COLO668 (cell line): ENCODE results near the gene KRTAP10-2.
A peak's percentile ranks its signal among the peaks of the same experiment; 100 is the strongest.

Experiments
- DNase-seq: peaks from one replicate; lab custom pipeline; 2025; ENCODE audit not compliant: unreplicated experiment; lab: John Stamatoyannopoulos, UW

Gene KRTAP10-2

DNA sequence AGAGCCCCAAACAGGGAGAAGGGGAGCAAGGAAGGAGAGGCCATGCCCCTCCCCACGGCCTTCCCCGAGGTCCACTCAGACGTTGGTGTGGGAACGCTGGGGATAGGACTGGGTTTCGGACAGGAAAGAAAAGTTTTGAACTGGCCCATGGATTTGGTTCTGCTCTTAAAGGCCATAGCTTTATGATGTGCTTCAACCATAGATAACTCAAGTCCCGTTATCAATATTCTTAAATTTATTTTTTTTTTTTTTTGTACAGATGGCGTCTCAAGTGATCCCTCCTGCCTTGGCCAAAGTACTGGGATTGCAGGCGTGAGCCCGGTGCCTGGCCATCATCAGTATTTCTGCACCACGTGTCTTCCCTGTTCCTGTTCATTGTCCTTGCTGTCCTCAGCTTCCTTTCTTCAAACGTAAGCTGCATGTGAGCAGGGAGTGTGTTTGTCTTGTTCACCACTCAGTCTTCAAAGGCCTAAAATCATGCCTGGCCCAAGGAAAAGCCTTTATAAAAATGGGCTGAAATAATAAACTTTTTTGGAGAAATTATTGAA is 10.5 kb downstream of the KRTAP10-2 start:
- no peak for DNase-seq

DNA sequence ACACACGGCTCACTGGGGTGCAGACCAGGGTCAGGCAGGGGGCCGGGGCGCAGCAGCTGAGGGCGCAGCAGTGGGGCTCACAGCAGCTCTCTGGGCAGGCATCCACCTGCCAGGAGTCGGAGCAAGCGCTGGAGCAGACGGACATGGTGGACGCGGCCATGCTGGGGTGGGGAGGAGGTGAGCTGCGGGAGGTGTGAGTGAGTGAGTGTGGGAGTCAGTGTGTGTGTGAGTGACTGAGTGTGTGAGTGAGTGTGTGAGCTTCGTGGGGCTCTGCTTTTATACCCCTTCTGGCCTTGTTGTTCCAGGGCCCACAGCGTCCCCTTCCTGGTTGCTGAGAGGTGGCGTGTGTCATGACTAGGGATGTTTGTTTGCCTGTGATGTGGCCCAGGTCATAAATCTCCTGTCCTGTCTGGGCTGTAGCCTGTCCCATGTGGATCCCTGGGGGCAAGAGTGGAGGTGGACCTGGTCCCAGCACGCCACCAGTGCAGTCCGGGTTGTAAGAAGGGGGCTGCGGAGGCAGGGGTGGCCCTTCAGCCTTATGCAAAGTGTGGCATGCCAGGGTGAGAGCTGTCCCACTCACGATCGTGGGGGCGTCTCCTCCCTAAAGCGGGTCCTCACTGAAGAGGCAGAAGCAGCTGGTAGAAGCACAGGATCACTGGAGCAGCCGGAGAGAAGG is 11.2 kb downstream of the KRTAP10-2 start, which contains the start of gene KRTAP10-1:
Gene KRTAP10-1, minus strand, starts transcription at position 205 of the 676 bp plus-strand sequence. Its CDS starts 45 bp downstream, at position 160.
- no peak for DNase-seq

DNA sequence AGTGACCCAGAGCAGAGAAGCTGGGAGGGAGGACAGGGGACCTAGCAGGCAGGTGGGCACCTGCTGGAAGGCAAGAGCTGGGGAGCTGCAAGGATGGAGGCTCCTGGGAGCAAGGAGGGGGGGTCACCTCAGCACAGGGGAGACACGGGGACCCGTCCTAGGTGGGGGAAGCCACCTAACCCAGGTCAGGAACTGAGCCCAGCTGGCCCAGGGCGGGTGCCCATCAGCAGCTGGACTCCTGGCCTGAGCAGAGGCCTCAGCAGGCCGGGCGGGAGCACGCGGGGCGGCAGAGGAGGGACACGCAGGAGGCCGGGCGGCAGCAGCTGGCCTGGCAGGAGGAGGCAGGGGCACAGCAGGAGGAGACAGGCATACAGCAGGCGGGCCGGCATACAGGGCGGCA is 12.3 kb downstream of the KRTAP10-2 start:
- DNase-seq: no peak

DNA sequence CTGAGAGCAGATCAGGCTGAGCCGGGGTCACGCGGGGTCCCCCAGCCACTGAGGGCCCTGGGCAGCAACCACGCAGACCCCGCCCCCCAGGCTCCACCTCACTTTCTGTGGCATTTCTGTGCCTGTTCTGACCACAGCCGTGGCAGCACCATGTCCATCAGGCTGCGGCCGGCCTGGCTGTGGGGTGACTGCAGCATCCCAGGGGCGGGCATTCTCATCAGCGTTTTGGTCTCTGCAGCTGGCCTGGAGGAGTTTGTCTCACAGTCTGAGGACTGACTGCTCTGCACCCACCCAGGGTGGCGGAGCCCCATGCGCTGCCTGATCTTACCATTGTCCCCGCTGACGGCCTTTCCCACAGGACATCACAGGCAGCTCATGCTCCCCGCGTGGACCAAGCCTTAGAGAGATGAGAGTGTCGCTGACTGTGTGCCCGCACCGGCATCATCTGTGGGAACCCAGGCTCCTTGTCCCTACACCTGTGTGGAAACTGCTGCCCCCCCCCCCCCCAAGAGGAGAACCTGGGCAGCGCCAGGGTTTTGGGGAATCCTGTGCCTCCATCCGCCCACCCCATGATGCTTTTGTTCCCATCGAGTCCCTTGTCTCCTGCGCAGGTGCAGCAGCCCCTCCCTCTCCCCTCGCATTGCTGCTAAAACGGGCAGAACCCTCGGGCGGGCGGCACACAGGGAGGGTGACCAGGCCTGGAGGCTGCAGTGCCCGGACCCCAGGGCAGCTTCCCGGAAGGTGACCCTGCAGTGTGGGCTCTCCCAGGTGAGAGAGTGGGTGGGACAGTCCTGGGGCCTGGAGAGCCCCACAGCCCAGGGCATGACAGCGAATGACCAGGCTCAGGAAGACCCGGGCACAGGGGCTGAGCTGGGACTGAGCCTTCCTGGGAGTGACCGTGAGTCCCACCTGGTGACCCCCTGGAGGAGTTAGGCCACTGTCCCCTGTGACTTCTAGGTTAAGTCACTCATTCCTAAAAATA is 13.1 kb downstream of the KRTAP10-2 start:
- no peak for DNase-seq

DNA sequence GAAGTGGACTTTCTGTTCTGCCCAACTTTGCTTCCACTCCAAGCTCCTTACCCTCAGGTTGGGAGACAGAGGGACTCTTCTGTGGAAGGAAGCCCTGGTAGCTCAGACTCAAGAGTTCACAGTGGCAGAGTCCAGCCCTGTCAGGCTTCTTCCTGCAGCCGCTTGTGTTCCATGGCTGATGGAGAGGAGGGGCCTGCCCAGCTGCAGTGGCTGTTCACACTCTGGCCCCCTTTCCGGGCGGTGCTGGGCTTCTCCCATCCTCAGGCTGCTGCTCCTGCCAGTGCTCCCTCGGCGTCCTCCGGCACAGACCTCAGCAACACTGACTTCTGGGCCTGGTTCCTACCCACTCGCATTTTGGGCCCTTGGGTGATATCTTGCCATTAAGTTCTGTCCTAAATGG is 15.3 kb downstream of the KRTAP10-2 start:
- no peak for DNase-seq

DNA sequence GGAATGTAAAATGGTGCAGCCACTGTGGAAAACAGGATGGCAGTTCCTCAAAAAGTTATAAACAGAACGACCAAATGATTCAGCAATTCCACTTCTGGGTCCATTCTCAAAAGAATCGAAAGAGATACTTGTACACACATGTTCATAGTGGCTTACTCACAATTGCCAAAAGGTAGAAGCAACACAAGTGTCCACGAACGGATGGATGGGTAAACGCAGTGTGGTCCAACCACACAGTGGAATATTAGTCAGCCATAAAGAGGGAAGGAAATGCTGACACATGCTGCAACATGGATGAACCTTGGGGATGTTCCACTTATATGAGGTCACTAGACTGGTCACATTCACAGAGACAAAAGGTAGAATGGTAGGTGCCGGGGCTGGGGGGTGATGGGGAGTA is 16.6 kb downstream of the KRTAP10-2 start:
- no peak for DNase-seq

DNA sequence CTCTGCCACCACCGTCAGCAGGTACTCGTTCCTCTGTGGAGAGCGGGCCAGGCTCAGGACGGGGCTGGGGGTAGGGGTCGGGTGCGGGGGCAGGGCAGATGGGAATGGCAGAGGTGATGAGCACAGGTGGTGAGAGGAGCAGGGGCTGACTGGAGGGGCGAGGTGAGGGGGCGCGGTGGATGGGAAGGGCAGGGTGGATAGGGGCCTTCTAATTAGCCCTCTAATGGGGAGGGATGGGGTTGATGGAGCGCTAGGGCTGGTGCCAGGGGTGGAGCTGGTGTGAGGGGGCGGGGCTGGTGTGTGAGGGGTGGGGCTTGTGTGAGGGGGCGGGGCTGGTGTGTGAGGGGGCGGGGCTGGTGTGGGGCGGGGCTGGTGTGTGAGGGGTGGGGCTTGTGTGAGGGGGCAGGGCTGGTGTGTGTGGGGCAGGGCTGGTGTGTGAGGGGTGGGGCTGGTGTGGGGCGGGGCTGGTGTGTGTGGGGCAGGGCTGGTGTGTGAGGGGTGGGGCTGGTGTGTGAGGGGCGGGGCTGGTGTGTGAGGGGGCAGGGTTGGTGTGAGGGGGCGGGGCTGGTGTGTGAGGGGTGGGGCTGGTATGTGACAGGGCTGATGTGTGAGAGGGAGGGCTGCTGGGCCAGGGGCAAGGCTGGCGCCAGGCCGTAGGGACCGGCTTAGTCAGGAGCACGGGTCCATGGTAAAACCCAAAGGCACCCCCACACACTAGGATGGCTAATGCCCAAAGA is 17.2 kb downstream of the KRTAP10-2 start:
- DNase-seq: no peak

DNA sequence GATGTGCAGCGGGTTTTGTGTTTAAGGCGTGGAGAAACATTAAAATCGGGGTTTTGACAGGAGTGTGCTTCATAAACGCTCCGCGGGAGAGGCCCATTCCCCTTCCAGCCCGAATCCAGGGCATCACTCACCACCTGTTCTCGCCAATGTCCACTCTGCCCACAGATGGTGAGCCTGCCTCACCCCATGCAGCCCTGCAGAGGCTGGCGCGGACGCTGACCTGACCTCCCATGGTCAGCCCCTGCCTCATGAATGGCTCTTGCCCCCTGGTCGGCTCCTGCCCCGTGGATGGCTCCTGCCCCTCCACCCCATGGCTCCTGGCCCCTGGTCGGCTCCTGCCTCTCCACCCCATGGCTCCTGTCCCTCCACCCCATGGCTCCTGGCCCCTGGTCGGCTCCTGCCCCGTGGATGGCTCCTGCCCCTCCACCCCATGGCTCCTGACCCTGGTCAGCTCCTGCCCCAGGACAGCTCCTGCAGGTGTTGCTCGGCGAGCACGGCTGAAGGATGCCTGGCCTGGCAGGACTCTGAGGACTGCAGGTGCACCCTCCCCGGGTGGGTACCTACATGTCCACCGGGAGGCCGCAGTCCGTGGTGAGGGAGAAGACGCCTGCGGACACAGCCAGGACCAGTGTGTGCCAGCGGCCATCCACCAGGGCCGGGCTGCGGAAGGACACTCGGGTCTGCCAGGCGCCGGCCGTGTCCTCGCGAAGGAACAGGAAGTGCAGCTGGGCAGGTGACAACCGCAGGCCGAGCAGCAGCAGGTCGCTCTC is 18.0 kb downstream of the KRTAP10-2 start:
- DNase-seq: no peak

DNA sequence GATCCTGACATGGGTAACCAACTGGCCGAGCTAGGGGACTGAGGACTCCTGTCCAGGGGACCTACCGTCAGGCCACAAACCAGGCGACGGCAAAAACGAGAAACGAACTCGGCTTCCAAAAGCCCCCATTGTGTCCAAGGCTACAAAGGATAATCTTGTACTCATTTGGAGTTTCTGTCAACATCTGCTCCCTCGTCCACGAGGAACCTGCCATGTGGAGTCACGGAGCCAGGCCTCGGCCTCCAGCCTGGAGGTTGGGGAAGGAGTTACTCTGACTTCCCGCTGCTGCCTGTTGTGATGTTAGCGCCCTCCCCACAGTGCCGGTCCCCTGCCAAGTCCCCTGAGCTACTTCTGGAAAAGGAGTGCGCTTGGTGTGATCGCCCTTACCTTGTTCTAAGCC is 18.6 kb downstream of the KRTAP10-2 start:
- DNase-seq: no peak

DNA sequence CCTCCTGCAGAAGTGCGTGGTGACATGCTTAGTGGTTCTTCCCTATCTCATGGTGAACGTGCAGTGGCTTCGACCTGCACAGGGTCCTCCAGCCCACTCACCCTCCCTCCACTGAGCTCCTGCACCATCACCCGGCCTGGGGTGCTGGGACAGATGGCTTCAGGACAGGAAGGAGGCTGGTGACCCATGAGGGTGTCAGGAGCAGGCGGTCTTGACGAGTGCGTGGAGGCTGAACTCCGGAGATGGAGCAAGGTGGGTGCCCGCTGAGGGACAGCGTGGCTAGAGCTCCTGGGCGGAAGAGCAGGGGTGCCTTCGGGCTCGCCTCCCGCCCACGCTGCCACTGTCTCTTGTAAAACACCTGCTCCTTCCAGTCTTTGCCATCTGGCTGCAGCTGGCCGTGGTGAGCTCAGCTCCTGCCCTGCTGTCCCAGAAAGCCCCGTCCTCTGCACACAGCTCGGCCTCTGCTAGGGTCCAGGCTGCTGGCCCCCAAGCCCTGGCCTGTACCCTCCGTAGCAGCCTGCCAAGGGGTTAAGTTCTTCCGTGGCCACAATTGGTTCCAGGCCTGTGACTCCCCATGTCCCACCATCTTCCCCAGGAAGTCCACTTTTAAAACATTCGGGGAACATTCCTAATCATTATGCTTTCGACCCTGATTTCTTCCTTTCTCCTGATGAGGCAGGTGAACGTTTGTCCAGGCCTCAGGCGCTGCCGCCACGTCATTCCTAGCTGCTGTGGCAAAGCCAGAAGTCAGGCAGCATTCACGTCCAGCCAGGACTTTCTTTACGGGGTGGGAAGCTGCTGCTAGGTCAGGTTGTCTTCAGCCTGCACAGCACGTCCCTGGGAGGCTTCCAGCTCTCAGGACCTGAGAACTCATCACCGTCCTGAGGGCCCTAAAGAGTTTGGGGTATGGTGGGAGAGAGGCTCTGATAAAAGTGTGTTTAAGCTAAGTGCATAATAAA is 19.4 kb downstream of the KRTAP10-2 start:
- DNase-seq: peak; percentile 43

DNA sequence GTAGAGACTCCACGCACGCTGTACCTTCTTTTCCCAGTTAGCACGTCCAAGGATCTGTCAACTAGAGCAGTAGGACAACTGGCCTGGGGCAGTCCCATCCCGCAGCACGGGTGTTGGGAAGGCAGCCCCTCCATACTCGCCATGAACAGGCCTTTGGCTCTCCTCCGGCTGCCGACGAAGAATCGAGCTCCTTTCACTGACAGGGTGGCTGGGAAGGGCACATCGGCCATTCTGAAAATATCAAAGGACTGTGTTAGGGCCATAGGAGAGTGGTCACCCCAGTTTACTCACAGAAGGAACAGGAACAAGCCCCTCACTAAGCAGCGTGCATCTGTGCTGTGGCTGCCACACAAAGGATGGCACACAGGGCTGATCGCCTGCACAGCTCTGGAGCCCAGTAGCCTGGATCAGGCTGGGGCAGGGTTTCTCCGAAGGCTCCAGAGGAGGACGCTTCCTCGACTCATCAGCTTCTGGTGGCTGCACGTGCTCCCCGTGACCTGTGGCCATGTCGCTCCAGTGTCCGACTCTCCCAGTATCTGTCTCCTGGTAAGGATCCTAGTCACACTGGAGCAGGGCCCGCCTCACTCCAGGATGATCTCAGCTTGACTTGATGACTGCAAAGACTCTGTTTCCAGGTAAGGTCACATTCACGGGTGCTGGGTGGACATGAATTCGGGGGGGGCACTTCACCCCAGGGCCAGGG is 20.3 kb downstream of the KRTAP10-2 start:
- no peak for DNase-seq

DNA sequence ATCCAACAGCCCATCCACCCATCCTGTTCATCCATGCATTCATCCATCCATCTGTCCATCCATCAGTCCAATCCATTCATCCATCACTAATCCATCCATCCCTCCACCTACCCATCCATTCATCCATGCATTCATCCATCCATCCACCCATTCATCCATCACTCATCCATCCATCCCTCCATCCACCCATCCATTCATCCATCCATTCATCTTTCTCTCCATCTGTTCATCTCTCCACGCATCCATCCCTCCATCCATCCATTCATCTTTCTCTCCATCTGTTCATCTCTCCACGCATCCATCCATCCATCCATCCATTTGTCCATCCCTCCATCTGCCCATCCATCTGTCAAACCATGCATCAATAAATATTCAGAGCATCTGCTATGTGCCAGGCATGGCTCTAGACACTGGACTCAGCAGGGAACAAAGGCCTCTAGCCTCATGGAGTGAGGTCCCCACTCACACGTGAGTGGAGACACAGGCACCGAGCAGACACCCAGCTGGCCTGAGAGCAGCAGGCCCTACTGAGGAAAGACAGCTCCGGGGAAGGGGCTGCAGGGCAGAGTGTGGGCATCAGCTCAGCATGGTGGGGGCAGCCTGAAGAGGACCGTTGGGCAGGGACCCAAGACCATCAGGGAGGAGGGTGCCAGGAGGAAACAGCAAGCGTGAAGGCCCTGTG is 20.9 kb downstream of the KRTAP10-2 start:
- DNase-seq: no peak

DNA sequence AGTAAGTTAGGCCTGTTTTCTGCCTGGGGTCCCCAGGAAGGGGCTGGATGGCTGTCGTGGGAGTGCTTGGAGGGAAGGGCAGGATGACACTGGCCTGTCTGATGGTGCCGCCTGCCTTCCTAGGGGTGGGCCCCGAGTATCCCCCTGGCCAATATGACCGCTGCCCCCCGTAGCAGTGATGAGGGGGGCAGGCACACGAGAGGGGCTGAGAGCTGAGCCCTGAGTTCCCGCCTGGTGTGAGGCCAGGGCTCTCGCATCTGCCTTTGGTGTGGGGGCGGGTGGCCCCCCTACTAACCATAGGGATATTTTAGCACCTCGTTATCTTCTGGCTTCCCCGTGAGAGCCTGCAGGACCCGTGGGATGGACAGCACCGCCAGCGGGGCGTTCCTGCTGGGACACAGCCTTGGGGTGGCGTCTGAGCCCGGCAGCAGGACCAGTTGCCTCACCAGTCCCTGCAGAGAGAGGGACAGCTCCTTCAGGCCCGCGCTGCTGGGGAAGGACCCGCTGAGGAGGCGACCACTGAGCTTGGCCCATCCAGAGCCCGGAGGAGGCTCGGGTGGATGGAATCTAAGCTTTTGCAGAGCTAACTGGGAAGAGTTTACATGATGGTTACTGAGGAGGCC is 21.7 kb downstream of the KRTAP10-2 start:
- DNase-seq: no peak

DNA sequence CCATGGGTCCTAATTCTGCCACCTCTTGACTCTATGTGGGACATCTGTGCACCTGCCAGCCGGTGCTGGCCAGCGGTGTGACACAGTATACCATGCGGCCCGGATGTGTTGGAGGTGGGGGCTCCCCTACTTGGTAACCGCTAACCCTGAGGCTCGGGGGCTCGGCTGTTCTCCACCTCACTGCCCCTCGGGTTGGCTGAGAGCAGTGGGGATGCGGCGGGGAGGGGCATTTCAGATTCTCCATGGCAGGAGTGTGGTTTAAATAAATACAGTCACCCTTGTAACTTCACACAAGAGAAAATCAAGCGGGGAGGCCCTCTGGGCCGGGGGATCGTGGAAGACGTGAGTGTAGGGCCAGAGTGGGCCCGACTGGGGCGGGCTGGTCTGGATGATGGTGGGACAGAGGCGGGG is 22.3 kb downstream of the KRTAP10-2 start:
- DNase-seq: no peak

DNA sequence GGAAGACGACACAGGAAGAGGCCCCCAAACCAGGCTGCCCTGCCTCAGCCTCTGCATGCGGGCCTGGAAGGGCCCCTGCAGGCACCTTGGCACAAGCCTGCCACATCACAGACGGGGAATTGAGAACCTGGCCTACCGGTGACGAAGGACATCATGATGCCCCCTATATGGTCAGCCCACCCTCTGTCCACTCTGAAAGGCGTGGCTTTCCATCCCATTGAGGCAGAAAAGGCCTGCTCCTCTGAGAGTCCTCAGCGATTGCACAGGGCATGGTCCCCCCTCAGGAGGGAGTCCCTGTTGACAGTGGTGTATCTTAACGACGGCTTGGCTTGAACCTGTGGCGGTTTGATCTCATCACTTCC is 22.7 kb downstream of the KRTAP10-2 start:
- DNase-seq: no peak

DNA sequence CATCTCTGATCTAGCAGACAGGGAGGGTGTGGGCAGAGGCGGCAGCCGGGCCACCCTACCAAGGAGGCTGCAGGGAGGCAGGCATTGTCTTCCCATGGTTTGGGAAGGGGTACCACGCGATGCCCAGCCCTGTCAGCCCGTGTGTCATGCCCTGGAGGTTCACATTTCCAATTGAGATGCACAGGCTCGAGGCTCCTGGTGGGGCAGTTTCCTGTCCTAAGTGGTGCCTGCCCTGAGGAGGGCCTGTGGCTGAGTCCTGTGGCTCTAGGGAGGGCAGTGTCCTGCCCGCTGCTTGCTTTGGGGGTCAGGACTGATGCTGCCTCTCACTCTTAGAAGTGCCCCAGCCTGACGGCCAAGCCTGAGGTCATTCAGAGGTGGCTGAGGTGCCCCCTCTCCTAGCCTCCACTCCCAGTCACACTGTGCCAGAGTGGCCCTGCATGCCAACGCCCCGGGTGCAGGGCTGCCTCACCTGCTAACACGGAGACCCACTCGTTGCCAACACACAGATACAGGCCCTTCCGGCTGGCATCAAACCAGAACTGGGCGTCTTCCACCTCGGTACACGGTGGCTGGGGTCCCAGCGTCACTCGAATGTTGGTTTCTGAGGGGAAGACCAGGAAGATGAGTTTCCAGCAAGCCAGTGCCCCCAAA is 23.2 kb downstream of the KRTAP10-2 start:
- DNase-seq: no peak
